Measurements from ENCODE around the gene PITX2. TPM values are rescaled to one million over a fixed set of nuclear protein-coding genes. Genes with fewer than 3 reads are reported as not detected.

The PITX2 gene
- total and polyA plus RNA-seq, 7 donors, result 0.45 to 2.1 (median 1.1) TPM; not detected in 3

DNA sequence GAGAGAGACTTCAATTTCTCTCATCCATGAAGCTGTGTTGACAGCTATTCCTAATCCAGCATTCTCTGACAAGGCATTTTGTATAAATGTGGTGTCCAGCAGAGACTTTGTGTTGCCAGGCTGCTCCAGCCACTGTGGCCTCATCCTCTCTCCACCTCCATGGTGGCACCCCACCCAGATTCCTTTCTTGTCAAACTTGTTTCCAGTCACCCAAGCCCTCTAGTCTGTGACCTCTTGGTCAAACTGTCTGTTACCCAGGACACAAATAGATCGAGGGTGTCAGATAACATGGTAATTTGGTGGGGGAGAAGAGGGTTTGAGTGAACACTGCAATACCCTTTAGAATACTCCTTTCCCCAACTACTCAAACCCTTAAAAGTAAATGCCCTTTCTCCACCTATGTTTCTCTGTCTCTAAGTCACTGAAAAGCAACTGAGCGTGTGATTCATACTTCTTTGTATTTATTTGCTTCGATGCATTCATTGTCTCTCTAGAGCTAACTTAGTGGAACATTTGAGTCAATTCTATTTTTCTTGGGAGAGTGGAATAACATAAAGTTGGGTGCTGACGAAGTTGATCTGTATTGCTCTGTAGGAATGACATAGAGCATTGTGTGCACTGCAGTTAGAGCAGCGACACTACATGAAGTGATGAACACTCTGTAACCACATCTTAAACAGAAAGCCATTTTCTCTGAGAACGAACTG lies 13.7 kb downstream of the PITX2 start:
- no peaks in the 10 kb centered on the region for H3K9me3 ChIP-seq
- no peak for TF ChIP-seq POLR2AphosphoS5 (IDR thresholded peaks at IDR 0.05)
- no peak for TF ChIP-seq POLR2A (IDR thresholded peaks at IDR 0.05)
- no peak for TF ChIP-seq EP300 (IDR thresholded peaks at IDR 0.05)
- TF ChIP-seq, protein P1, sequence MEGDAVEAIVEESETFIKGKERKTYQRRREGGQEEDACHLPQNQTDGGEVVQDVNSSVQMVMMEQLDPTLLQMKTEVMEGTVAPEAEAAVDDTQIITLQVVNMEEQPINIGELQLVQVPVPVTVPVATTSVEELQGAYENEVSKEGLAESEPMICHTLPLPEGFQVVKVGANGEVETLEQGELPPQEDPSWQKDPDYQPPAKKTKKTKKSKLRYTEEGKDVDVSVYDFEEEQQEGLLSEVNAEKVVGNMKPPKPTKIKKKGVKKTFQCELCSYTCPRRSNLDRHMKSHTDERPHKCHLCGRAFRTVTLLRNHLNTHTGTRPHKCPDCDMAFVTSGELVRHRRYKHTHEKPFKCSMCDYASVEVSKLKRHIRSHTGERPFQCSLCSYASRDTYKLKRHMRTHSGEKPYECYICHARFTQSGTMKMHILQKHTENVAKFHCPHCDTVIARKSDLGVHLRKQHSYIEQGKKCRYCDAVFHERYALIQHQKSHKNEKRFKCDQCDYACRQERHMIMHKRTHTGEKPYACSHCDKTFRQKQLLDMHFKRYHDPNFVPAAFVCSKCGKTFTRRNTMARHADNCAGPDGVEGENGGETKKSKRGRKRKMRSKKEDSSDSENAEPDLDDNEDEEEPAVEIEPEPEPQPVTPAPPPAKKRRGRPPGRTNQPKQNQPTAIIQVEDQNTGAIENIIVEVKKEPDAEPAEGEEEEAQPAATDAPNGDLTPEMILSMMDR (IDR thresholded peaks at IDR 0.05), result no peak
- no peak overlapping the region for H3K4me3 ChIP-seq
- DNase-seq, result no peak
- peaks cover 0 to 20% (median 11%) of the 10 kb centered on the region in 4 donors for H3K4me1 ChIP-seq
- 29 to 46% methylated on average over 6 of the region's 6 CpGs for WGBS, 2 donors
- peaks cover 33 to 71% (median 61%) of the 10 kb centered on the region in 3 donors for H3K27me3 ChIP-seq
- intact Hi-C loops (cut with DNase I), result no loop called here
- no peaks in the 10 kb centered on the region for H3K36me3 ChIP-seq
- H3K27ac ChIP-seq, result no peak overlapping the region

DNA sequence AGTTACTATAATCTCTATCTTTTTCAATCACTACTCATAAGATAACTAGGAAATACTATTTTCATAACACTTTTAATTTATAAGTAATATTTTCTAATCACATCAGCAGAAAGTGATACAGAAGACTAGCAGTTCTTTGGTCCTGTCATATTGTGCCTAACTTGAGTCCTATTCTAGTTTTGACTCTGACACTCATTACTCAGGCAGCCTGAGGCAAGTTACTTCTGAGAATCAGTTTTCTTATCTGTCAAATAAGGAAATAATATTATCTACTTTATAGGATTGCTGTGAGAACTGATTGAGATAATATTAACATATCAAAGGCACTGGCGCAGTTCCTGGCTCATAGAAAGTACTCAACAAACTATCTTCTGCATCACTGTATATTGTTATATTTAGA lies 17.8 kb downstream of the PITX2 start:
- intact Hi-C loops (cut with DNase I), result no loop called here
- Histone ChIP-seq H3K4me1 (no peaks in the 10 kb centered on the region), H3K9me3 (no peaks in the 10 kb centered on the region), H3K27ac (no peak overlapping the region), H3K36me3 (no peaks in the 10 kb centered on the region), H3K27me3 (peaks cover 0 to 34% (median 20%) of the 10 kb centered on the region in 3 donors), H3K4me3 (no peak overlapping the region)
- no peak for TF ChIP-seq POLR2A (IDR thresholded peaks at IDR 0.05)
- TF ChIP-seq, protein P1 (IDR thresholded peaks at IDR 0.05), result no peak
- TF ChIP-seq EP300 (IDR thresholded peaks at IDR 0.05), result no peak
- no peak for TF ChIP-seq POLR2AphosphoS5 (IDR thresholded peaks at IDR 0.05)
- WGBS, 2 donors, result 90% methylated on average over 1 of the region's 1 CpG
- DNase-seq, result no peak

DNA sequence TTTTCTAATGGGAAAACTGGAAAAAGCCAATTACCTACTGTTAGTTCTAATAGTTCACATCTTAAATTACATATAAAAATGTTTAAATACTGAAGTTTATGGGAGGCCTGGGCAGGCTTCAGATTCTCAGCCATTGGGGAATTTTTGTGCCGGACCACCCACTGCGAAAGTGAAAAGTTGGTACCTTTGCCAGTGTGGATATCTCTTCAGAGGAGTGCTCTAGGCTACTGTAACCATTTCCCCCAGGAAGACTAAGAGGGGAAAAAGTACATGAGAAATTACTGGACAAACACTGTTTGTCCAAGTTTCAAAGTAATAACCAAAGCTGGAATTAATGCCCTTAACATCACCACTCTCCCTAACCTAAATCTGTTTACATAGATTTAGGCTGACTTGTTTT lies 20.8 kb downstream of the PITX2 start:
- intact Hi-C loops (cut with DNase I), result no loop called here

DNA sequence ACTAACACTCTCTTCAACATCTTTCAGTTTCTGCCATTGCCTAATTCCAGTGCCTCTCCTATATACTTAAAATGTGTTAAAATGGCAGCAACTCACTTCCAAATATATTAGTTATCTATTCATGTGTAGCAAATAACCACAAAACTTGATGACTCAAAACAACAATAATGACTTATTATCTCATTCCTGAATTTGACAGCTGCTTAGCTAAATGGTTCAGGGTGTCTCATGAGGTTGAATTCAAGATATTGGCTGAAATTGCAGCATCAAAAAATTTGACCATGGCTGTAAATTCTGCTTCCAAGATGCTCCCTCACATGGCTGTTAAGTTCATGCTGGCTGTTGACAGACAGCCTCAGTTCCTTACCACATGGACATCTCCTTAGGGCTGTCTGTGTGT lies 25.3 kb downstream of the PITX2 start:
- Histone ChIP-seq H3K27ac (no peak overlapping the region), H3K9me3 (peaks cover 0 to 9% (median 1%) of the 10 kb centered on the region in 4 donors), H3K4me1 (no peaks in the 10 kb centered on the region), H3K27me3 (peaks cover 0 to 7% (median 0%) of the 10 kb centered on the region in 3 donors), H3K36me3 (no peaks in the 10 kb centered on the region), H3K4me3 (no peak overlapping the region)
- TF ChIP-seq POLR2A (IDR thresholded peaks at IDR 0.05), result no peak
- TF ChIP-seq POLR2AphosphoS5 (IDR thresholded peaks at IDR 0.05), result no peak
- TF ChIP-seq, protein P1 (IDR thresholded peaks at IDR 0.05), result no peak
- TF ChIP-seq EP300 (IDR thresholded peaks at IDR 0.05), result no peak
- intact Hi-C loops (cut with DNase I), result no loop called here
- DNase-seq, result no peak

More for the DNA sequence above, 20.8 kb downstream of the PITX2 start:
- Histone ChIP-seq H3K4me3 (no peak overlapping the region), H3K27ac (no peak overlapping the region), H3K9me3 (no peaks in the 10 kb centered on the region), H3K4me1 (no peaks in the 10 kb centered on the region), H3K27me3 (peaks cover 0 to 8% (median under 1%) of the 10 kb centered on the region in 3 donors), H3K36me3 (no peaks in the 10 kb centered on the region)
- WGBS, 2 donors, result 97 to 100% methylated on average over 2 of the region's 2 CpGs
- TF ChIP-seq EP300 (IDR thresholded peaks at IDR 0.05), result no peak
- DNase-seq, result no peak

DNA sequence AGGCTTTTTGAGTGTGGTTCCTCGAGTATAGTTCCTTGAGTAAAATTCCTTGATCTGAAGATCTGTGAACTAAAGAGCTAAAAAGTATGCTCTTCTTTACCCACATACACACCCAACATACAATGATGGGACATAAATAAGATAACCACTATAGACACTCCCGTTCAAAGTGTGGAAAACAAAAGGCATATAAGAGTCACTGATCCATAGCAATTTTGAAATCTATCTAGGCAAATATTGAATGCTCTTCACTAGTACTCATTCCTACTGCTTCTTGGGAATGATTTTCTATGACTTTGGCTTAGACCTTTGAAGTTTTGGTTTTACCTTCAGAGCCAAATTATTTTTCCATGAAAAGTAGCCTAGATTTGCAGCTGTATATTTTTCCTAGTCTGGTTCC lies 26.4 kb downstream of the PITX2 start:
- DNase-seq, result no peak
- TF ChIP-seq POLR2AphosphoS5 (IDR thresholded peaks at IDR 0.05) (no peak), EP300 (IDR thresholded peaks at IDR 0.05) (no peak), POLR2A (IDR thresholded peaks at IDR 0.05) (no peak)
- TF ChIP-seq, protein P1 (IDR thresholded peaks at IDR 0.05), result no peak

More for the DNA sequence above, 26.4 kb downstream of the PITX2 start:
- intact Hi-C loops (cut with DNase I), result no loop called here
- Histone ChIP-seq H3K9me3 (peaks cover 0 to 9% (median 1%) of the 10 kb centered on the region in 4 donors), H3K27ac (no peak overlapping the region), H3K36me3 (no peaks in the 10 kb centered on the region), H3K27me3 (peaks cover 0 to 7% (median 0%) of the 10 kb centered on the region in 3 donors), H3K4me1 (no peaks in the 10 kb centered on the region), H3K4me3 (no peak overlapping the region)
- WGBS, 2 donors, result 76 to 89% methylated on average over 2 of the region's 2 CpGs
